Body of pancreas (tissue), 4 donors: ENCODE measurements around the gene PGAM2.
"Not testable (repeated sequence)": the region's sequence is repeated elsewhere in the genome, so short reads cannot be mapped to it uniquely, and the experiment has no call there.

Experiments used
- POLR2A ChIP-seq, 3 donors: fragments of 450-650 bp; IDR thresholded peaks; one replicate each; pipeline ENCODE4 v1.6.1; 2016; ENCODE audit warnings: antibody characterized with exemption in 3 of 3, mild to moderate bottlenecking in 2 of 3
- TF ChIP-seq, protein P1 (sequence below), 7 experiments: fragments of 450-650 bp in 4 of 7; fragments of 200-600 bp in 3 of 7; sonication (generic) in 3 of 7; IDR thresholded peaks; one replicate each; pipeline ENCODE4 v1.5.1; 2016 to 2019; ENCODE audit warnings: antibody characterized with exemption in 7 of 7

DNA sequence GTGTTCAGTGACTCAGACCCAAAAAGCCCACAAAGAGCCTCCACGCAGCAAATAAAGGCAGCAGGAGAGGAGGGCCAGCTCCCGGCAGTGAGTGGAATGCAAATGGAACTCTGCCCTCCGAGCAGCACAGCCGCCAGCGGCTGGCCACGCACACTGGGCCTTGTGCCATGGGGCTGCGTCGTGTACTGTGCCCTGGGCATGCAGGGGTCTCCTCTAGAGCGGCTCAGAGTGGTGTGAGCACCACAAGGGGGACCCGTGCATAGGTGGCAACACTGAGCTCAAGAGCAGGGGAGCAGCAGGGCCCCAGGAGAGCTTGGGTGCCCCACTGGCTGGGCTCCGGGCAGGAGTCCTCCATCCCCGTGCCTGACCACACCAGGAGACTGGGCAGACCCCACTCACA lies 50.3 kb downstream of the PGAM2 start:
- TF ChIP-seq, protein P1, sequence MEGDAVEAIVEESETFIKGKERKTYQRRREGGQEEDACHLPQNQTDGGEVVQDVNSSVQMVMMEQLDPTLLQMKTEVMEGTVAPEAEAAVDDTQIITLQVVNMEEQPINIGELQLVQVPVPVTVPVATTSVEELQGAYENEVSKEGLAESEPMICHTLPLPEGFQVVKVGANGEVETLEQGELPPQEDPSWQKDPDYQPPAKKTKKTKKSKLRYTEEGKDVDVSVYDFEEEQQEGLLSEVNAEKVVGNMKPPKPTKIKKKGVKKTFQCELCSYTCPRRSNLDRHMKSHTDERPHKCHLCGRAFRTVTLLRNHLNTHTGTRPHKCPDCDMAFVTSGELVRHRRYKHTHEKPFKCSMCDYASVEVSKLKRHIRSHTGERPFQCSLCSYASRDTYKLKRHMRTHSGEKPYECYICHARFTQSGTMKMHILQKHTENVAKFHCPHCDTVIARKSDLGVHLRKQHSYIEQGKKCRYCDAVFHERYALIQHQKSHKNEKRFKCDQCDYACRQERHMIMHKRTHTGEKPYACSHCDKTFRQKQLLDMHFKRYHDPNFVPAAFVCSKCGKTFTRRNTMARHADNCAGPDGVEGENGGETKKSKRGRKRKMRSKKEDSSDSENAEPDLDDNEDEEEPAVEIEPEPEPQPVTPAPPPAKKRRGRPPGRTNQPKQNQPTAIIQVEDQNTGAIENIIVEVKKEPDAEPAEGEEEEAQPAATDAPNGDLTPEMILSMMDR (IDR thresholded peaks at IDR 0.05), result not testable (repeated sequence)
- not testable (repeated sequence) for TF ChIP-seq POLR2A (IDR thresholded peaks at IDR 0.05)
